ENCODE measurements around the gene SRRM3.
A peak's percentile ranks its signal among the peaks of the same experiment; 100 is the strongest.
"Not testable (repeated sequence)": the region's sequence is repeated elsewhere in the genome, so short reads cannot be mapped to it uniquely, and the experiment has no call there.

Gene SRRM3

GRCh38 chr7:76267107-76267893 lies 65.6 kb downstream of the SRRM3 start:
- no peak for DNase-seq

GRCh38 chr7:76267894-76268183 lies 66.1 kb downstream of the SRRM3 start:
- no peak for DNase-seq

GRCh38 chr7:76268376-76268775 lies 66.7 kb downstream of the SRRM3 start:
- no peak for DNase-seq

- DNase-seq, result no peak
Observed at GRCh38 chr7:76269895-76270294, 68.2 kb downstream of the SRRM3 start.

- not testable (repeated sequence) for DNase-seq
Observed at GRCh38 chr7:76271384-76271783, 69.7 kb downstream of the SRRM3 start.

GRCh38 chr7:76272142-76272541 lies 70.4 kb downstream of the SRRM3 start:
- no peak for DNase-seq

- DNase-seq, result no peak
Observed at GRCh38 chr7:76272851-76273497, 71.3 kb downstream of the SRRM3 start.

- no peak for DNase-seq
Observed at GRCh38 chr7:76273503-76273902, 71.8 kb downstream of the SRRM3 start.

GRCh38 chr7:76278540-76278939 lies 76.8 kb downstream of the SRRM3 start:
- no peak for DNase-seq

- DNase-seq, result no peak
Observed at GRCh38 chr7:76280408-76280807, 78.7 kb downstream of the SRRM3 start.

- no peak for DNase-seq
Observed at GRCh38 chr7:76281006-76281705, 79.5 kb downstream of the SRRM3 start.

- DNase-seq, result no peak
Observed at GRCh38 chr7:76281706-76282343, 80.1 kb downstream of the SRRM3 start.

- no peak for DNase-seq
Observed at GRCh38 chr7:76282344-76283253, 80.9 kb downstream of the SRRM3 start.

- no peak for DNase-seq
Observed at GRCh38 chr7:76283254-76284159, 81.8 kb downstream of the SRRM3 start.

- no peak for DNase-seq
Observed at GRCh38 chr7:76285604-76286374, 84.1 kb downstream of the SRRM3 start.

- DNase-seq, result no peak
Observed at GRCh38 chr7:76286842-76287403, 85.2 kb downstream of the SRRM3 start.

GRCh38 chr7:76290847-76291350 lies 89.2 kb downstream of the SRRM3 start:
- not testable (repeated sequence) for DNase-seq

- DNase-seq, result peak; percentile 13
Observed at GRCh38 chr7:76291351-76292212, 89.9 kb downstream of the SRRM3 start.

GRCh38 chr7:76292213-76292573 lies 90.5 kb downstream of the SRRM3 start:
- no peak for DNase-seq
